ENCODE results near the gene OXA1L. TPM values are rescaled to one million over a fixed set of nuclear protein-coding genes. Genes with fewer than 3 reads are reported as not detected.

The OXA1L gene
- polyA plus RNA-seq, 1 donor from 2014 or later = 60.7 TPM

DNA sequence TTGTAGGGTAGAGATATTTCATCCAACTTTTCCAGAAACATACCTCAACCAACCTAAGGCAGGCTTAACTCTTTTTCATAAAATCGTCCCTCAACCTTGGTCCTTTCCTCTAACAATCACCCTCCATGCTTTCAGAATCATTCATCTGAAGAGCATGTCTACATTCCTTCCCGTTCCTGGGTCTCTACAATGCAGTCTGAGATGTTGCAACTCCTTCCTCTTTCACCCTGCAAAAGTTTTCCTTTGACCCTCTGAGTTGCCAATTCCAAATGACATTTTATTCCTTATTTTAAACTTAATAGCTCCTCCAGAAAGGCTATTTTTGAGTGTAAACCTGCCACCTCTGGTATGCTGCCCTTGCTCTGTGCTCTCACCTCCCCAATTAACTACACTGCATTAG is 32.0 kb downstream of the OXA1L start:
- Histone ChIP-seq H3K9me2 (ENCODE audit: insufficient read depth, low read length) (no peaks in the 10 kb centered on the region), H3K79me2 (replicated peaks; ENCODE audit: insufficient read depth, low read length) (no peaks in the 10 kb centered on the region), H3K36me3 (ENCODE audit: insufficient read depth, low read length) (no peaks in the 10 kb centered on the region), H3K9ac (ENCODE audit: low read length) (no peak overlapping the region), H3K4me2 (ENCODE audit: low read length) (no peak overlapping the region), H3K4me3 (ENCODE audit: low read length) (no peak overlapping the region), H3K27me3 (ENCODE audit: insufficient read depth, low read depth, low read length) (no peaks in the 10 kb centered on the region), H3F3A (ENCODE audit: insufficient read depth, low read length, poor library complexity, severe bottlenecking) (no peaks in the 10 kb centered on the region), H3K27ac (ENCODE audit: low read length) (no peak overlapping the region), H4K20me1 (ENCODE audit: insufficient read depth) (no peaks in the 10 kb centered on the region), H3K9me3 (ENCODE audit: low read length) (no peaks in the 10 kb centered on the region), H2AFZ (ENCODE audit: low read depth, low read length) (no peak overlapping the region)
- TF ChIP-seq POLR2AphosphoS5 (IDR thresholded peaks at IDR 0.05) (no peak), TAF1 (IDR thresholded peaks at IDR 0.05; ENCODE audit: low read depth) (no peak), EZH2 (IDR thresholded peaks at IDR 0.05; ENCODE audit: borderline replicate concordance, insufficient read depth, low read length, poor library complexity, severe bottlenecking) (no peak), RAD21 (conservative IDR thresholded peaks at IDR 0.05) (no peak), MXI1 (conservative IDR thresholded peaks at IDR 0.05; ENCODE audit: poor library complexity, severe bottlenecking) (no peak), SMC3 (conservative IDR thresholded peaks at IDR 0.05; ENCODE audit: poor library complexity) (no peak), EP300 (conservative IDR thresholded peaks at IDR 0.05; ENCODE audit: poor library complexity, severe bottlenecking) (no peak)
- TF ChIP-seq, protein P1, sequence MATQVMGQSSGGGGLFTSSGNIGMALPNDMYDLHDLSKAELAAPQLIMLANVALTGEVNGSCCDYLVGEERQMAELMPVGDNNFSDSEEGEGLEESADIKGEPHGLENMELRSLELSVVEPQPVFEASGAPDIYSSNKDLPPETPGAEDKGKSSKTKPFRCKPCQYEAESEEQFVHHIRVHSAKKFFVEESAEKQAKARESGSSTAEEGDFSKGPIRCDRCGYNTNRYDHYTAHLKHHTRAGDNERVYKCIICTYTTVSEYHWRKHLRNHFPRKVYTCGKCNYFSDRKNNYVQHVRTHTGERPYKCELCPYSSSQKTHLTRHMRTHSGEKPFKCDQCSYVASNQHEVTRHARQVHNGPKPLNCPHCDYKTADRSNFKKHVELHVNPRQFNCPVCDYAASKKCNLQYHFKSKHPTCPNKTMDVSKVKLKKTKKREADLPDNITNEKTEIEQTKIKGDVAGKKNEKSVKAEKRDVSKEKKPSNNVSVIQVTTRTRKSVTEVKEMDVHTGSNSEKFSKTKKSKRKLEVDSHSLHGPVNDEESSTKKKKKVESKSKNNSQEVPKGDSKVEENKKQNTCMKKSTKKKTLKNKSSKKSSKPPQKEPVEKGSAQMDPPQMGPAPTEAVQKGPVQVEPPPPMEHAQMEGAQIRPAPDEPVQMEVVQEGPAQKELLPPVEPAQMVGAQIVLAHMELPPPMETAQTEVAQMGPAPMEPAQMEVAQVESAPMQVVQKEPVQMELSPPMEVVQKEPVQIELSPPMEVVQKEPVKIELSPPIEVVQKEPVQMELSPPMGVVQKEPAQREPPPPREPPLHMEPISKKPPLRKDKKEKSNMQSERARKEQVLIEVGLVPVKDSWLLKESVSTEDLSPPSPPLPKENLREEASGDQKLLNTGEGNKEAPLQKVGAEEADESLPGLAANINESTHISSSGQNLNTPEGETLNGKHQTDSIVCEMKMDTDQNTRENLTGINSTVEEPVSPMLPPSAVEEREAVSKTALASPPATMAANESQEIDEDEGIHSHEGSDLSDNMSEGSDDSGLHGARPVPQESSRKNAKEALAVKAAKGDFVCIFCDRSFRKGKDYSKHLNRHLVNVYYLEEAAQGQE (IDR thresholded peaks at IDR 0.05; ENCODE audit: borderline replicate concordance) = no peak
- TF ChIP-seq, protein P2, sequence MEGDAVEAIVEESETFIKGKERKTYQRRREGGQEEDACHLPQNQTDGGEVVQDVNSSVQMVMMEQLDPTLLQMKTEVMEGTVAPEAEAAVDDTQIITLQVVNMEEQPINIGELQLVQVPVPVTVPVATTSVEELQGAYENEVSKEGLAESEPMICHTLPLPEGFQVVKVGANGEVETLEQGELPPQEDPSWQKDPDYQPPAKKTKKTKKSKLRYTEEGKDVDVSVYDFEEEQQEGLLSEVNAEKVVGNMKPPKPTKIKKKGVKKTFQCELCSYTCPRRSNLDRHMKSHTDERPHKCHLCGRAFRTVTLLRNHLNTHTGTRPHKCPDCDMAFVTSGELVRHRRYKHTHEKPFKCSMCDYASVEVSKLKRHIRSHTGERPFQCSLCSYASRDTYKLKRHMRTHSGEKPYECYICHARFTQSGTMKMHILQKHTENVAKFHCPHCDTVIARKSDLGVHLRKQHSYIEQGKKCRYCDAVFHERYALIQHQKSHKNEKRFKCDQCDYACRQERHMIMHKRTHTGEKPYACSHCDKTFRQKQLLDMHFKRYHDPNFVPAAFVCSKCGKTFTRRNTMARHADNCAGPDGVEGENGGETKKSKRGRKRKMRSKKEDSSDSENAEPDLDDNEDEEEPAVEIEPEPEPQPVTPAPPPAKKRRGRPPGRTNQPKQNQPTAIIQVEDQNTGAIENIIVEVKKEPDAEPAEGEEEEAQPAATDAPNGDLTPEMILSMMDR (IDR thresholded peaks at IDR 0.05; ENCODE audit: poor library complexity, severe bottlenecking) = no peak

DNA sequence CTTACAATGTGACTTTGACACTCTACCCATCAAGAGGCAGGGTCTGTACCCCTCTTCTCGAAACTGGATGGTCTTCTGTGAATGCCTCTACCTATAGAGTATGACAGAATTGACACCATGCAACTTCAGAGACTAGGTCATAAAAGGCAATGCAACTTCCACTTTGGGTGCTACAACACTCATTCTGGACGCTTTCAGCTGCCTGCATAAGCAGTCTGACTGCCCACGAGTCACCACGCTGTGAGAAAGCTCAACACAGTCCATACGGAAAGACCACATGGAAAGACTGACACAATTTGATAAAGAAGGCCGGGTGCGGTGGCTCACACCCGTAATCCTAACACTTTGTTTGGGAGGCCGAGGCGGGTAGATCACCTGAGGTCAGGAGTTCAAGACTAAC is 33.9 kb downstream of the OXA1L start:
- Histone ChIP-seq H3K27ac (ENCODE audit: low read length) (no peak overlapping the region), H4K20me1 (ENCODE audit: insufficient read depth) (no peaks in the 10 kb centered on the region), H3F3A (ENCODE audit: insufficient read depth, low read length, poor library complexity, severe bottlenecking) (no peaks in the 10 kb centered on the region), H3K36me3 (ENCODE audit: insufficient read depth, low read length) (no peaks in the 10 kb centered on the region), H3K4me2 (ENCODE audit: low read length) (no peak overlapping the region), H3K27me3 (ENCODE audit: insufficient read depth, low read depth, low read length) (no peaks in the 10 kb centered on the region), H2AFZ (ENCODE audit: low read depth, low read length) (no peak overlapping the region), H3K4me3 (ENCODE audit: low read length) (no peak overlapping the region), H3K9me2 (ENCODE audit: insufficient read depth, low read length) (no peaks in the 10 kb centered on the region), H3K9ac (ENCODE audit: low read length) (no peak overlapping the region), H3K9me3 (ENCODE audit: low read length) (no peaks in the 10 kb centered on the region), H3K79me2 (replicated peaks; ENCODE audit: insufficient read depth, low read length) (no peaks in the 10 kb centered on the region)
- TF ChIP-seq SMC3 (conservative IDR thresholded peaks at IDR 0.05; ENCODE audit: poor library complexity) (no peak), RAD21 (conservative IDR thresholded peaks at IDR 0.05) (no peak), POLR2AphosphoS5 (IDR thresholded peaks at IDR 0.05) (no peak), MXI1 (conservative IDR thresholded peaks at IDR 0.05; ENCODE audit: poor library complexity, severe bottlenecking) (no peak), EP300 (conservative IDR thresholded peaks at IDR 0.05; ENCODE audit: poor library complexity, severe bottlenecking) (no peak), TAF1 (IDR thresholded peaks at IDR 0.05; ENCODE audit: low read depth) (no peak), EZH2 (IDR thresholded peaks at IDR 0.05; ENCODE audit: borderline replicate concordance, insufficient read depth, low read length, poor library complexity, severe bottlenecking) (no peak)
- TF ChIP-seq, protein P1 (IDR thresholded peaks at IDR 0.05; ENCODE audit: borderline replicate concordance) = no peak
- TF ChIP-seq, protein P2 (IDR thresholded peaks at IDR 0.05; ENCODE audit: poor library complexity, severe bottlenecking) = no peak
